Breast epithelium (tissue), 4 donors: Measurements from ENCODE around the gene STX16. TPM values are rescaled to one million over a fixed set of nuclear protein-coding genes. Genes with fewer than 3 reads are reported as not detected.

Experiments used
- DNase-seq, 2 donors: peaks; one replicate each; pipeline ENCODE4 v3.0.0-alpha.2; 2019; ENCODE audit warnings: low spot score in 2 of 2
- H3K27ac ChIP-seq, 2 donors: fragments of 200-600 bp; sonication (generic) in 1 of 2; one replicate each; pipeline ENCODE4 v1.5.1; 2016 to 2019; ENCODE audit warnings: mild to moderate bottlenecking in 1 of 2
- H3K27me3 ChIP-seq, 2 donors: fragments of 200-600 bp; sonication (generic) in 1 of 2; one replicate each; pipeline versions ENCODE4 v1.5.1 to v1.6.0; 2017 to 2019; ENCODE audit warnings: control low read depth in 1 of 2, mild to moderate bottlenecking in 1 of 2
- H3K36me3 ChIP-seq: fragments of 200-600 bp; one replicate; pipeline ENCODE4 v1.5.1; 2019
- H3K4me1 ChIP-seq, 2 donors: fragments of 200-600 bp; sonication (generic); one replicate each; pipeline ENCODE4 v1.5.1; 2016 to 2019; ENCODE audit warnings: control low read depth in 1 of 2
- H3K4me3 ChIP-seq, 3 donors: fragments of 200-600 bp; sonication (generic); 1 replicate in 2 of 3; 2 replicates in 1 of 3; pipeline ENCODE4 v1.5.1; 2016 to 2019; ENCODE audit warnings: mild to moderate bottlenecking in 3 of 3, moderate library complexity in 2 of 3
- H3K9me3 ChIP-seq, 2 donors: fragments of 200-600 bp; sonication (generic) in 1 of 2; one replicate each; pipeline ENCODE4 v1.5.1; 2016 to 2019; ENCODE audit warnings: control low read depth in 1 of 2
- CTCF ChIP-seq, 3 donors: fragments of 450-650 bp; IDR thresholded peaks; one replicate each; pipeline ENCODE4 v1.5.1; 2016 to 2017; ENCODE audit warnings: antibody characterized with exemption in 3 of 3, mild to moderate bottlenecking in 3 of 3, moderate library complexity in 3 of 3
- POLR2A ChIP-seq: fragments of 450-650 bp; IDR thresholded peaks from one replicate; pipeline ENCODE4 v1.6.1; 2016; ENCODE audit warnings: antibody characterized with exemption, mild to moderate bottlenecking, moderate library complexity
- POLR2AphosphoS5 ChIP-seq, 3 donors: sonication (generic); formaldehyde crosslinking; IDR thresholded peaks; one replicate each; pipeline ENCODE4 v1.6.1; 2017; ENCODE audit warnings: antibody characterized with exemption in 3 of 3
- intact Hi-C: fragments of 100-400 bp; cut with DNase I; formaldehyde crosslinking; loops from one replicate; pipeline ENCODE4 v1.15.1; 2023; ENCODE audit warnings: low total_unique reads
- total RNA-seq, 3 donors: library from RNA; depleted of rRNA; stranded (reverse); fragments of >200 nt; gene quantifications; one replicate each; pipeline ENCODE4 v1.1.0, GENCODE V29; 2016

The STX16 gene
- total RNA-seq, 3 donors from 2014 or later, result 54.4 to 76.5 (median 74.4) TPM

DNA sequence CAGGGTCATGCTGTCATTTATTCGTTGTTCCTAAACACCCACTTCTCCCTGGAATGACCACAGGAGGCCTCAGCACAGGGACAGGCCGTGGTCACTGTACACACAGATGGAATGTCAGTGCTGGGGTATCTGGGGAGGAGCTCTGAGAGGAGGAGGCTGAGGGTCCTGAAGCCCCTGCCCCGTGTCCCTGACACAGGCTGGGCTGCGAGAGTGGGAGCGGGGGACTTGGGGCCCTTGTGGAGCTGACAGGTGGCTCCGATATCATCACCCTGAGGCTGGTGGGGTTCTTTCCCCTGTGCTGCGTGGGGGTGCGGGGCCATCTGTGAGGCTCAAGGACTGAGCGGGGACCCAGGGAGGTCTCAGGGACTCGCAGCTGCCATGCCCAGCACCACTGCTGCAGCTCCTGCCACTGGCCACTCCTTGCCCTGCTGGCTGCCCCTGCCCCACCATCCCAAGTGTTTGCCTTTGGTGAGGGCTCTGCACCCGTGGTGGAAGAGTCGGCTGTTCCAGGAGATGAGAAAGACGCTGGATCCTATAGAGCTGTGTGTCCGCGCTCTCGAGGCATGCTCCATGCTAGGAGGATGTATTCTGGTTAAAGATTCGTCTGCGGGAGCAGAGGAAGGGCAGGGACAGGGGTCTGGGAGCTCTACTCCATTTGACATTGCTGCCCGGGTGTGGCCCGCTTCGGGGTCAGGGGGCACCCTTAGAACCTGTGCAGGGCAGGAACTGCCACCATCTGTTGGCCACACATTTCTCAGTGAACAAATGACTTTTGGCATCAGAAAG is 60.4 kb downstream of the STX16 start:
- H3K27me3 ChIP-seq, result no peaks in the 10 kb centered on the region
- TF ChIP-seq POLR2AphosphoS5 (IDR thresholded peaks at IDR 0.05) (no peak), POLR2A (no peak), CTCF (IDR thresholded peaks at IDR 0.05) (no peak)
- DNase-seq, result peak in 1 of 2 donors; percentile 7
- no peaks in the 10 kb centered on the region for H3K4me1 ChIP-seq
- no peaks in the 10 kb centered on the region for H3K9me3 ChIP-seq
- intact Hi-C loops, result no loop called here
- no peak overlapping the region for H3K27ac ChIP-seq
- H3K36me3 ChIP-seq, result no peaks in the 10 kb centered on the region
- no peak overlapping the region for H3K4me3 ChIP-seq

DNA sequence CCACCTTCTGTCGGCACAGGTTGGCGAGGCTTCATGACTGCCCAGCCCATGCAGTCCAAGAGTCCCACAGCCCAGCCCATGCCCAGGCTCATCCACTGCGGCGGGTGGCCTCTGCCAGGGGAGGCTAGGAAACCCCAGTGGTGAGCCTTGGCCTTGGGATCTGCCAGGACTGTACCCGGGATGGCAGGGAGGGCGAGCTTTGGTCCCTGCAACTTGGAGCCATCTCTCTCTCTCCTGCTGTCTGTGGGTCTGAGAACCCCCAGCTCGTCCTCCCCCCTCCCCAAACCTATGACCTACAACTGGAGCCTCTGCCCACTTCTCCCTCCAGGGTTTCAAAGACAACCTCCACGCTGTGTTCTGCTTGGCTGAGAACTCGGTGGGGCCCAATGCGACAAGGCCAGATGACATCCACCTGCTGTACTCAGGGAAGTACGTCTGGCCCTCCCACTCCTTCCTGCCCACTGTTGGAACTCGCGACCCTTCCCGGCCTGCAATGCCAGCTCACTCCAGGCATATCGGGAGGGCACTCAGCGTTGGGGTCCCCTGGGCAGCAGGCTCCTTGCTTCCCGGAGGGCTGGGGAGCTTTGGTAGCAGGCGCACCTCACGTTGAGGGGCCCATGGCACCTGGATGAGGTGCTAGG is 61.2 kb downstream of the STX16 start:
- no peak for TF ChIP-seq POLR2A
- TF ChIP-seq CTCF (IDR thresholded peaks at IDR 0.05), result no peak
- no peak for TF ChIP-seq POLR2AphosphoS5 (IDR thresholded peaks at IDR 0.05)
- intact Hi-C loops, result no loop called here
- Histone ChIP-seq H3K4me1 (no peaks in the 10 kb centered on the region), H3K27me3 (no peaks in the 10 kb centered on the region), H3K27ac (no peak overlapping the region), H3K4me3 (no peak overlapping the region), H3K36me3 (no peaks in the 10 kb centered on the region), H3K9me3 (no peaks in the 10 kb centered on the region)
- peak in 1 of 2 donors; percentile 9 for DNase-seq

DNA sequence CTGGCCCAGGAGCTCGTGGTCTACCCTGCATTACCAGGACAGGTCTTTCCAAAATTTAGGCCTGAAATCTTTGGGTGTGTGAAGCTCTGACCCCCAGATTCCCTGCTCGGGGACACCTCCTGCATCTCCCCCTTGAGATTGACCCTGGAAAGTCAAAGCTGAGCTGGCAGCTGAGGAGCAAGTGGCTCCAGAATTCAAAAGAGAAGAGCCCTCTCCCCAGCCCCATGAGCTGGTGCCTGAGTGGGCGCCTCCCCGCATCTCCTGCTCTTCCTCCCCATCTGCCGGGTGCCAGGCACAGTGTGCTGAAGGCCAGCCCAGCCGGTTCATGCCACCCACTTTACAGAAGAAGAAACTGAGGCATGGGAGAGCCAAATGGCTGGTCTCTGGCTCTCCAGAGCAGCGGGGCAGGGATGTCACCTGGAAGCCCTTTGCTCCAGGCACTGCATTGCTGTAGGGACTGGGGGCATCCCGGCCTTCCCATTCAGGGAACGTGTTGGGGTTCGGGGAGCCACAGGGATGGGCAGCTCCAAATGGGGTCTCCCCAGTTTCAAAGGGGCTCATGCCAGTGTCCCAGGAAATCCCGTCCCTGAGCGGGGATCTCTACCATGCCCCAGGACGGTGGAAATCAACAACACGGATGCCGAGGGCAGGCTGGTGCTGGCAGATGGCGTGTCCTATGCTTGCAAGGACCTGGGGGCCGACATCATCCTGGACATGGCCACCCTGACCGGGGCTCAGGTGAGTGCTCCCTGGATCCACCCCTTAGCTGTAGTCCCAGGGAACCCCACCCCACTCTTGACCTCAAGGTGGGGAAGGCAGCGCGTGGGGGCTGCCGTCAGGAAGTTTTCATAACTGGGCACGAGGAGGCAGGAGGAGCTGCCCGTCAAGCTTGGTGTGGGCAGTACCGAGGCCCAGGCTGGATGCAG is 62.0 kb downstream of the STX16 start:
- Histone ChIP-seq H3K4me1 (no peaks in the 10 kb centered on the region), H3K27ac (no peak overlapping the region), H3K4me3 (no peak overlapping the region), H3K27me3 (no peaks in the 10 kb centered on the region), H3K36me3 (no peaks in the 10 kb centered on the region), H3K9me3 (no peaks in the 10 kb centered on the region)
- TF ChIP-seq POLR2A (no peak), CTCF (IDR thresholded peaks at IDR 0.05) (no peak), POLR2AphosphoS5 (IDR thresholded peaks at IDR 0.05) (no peak)
- intact Hi-C loops, result no loop called here
- DNase-seq, result peak in 1 of 2 donors; percentile 10

GRCh38 chr20:58713801-58714339 is 62.8 kb downstream of the STX16 start:
- peak; percentile 12 to 50 for DNase-seq
- intact Hi-C loops, result no loop called here
- Histone ChIP-seq H3K36me3 (no peaks in the 10 kb centered on the region), H3K4me3 (no peak overlapping the region), H3K27me3 (no peaks in the 10 kb centered on the region), H3K9me3 (no peaks in the 10 kb centered on the region), H3K27ac (no peak overlapping the region), H3K4me1 (no peaks in the 10 kb centered on the region)
- no peak for TF ChIP-seq CTCF (IDR thresholded peaks at IDR 0.05)
- no peak for TF ChIP-seq POLR2A
- TF ChIP-seq POLR2AphosphoS5 (IDR thresholded peaks at IDR 0.05), result no peak
